Measurements from ENCODE around the gene NXPH4.

Gene NXPH4

DNA sequence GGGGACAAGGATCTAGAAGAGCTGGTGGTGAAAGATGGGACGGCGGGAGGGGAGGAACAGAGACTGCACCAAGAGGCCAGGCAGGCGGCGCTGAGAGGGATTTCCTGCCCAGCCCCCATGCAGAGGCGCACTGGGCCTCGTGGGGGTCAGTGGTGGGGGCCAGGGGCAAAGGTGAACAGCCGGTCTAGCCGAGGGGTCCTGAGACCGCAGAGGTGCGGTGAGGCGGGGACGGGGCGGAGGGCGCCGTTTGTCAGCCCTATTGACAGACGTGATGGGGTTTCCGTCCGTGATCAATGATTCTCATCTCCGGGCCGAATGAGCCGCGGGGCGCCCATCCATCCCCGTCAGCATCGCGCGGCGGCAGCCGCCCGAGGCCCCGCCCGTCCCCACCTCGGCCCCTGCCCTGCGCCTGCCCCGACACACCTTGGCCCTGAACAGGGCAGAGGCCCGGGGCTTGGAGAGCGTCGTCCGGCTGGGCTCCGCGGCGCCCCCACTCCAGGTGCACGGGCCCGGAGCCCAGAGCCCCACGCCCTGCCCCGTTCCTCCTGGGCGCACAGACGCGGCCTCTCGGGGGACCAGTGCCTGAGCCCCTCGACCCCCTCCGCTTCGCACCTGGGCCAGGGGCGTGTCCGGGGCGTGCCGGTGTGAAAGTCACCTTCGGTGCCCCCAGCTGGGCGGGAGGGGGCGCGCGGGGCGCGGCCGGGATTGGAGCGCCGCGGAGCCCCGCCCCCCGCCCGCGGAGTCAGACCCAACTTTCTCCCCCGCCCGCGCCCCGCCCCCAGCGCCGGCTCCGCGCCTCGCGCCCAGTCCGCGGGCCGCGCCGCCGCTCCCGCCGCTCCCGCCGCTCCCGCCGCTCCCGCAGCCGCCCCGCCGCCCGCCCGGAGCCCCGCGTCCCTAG, at the start of gene NXPH4:
TSS of gene NXPH4 (plus strand) at position 781 of the 898 bp plus-strand sequence. CDS start 176 bp downstream, outside the sequence.
- DNase-seq (ENCODE audit: low read depth): no peak

DNA sequence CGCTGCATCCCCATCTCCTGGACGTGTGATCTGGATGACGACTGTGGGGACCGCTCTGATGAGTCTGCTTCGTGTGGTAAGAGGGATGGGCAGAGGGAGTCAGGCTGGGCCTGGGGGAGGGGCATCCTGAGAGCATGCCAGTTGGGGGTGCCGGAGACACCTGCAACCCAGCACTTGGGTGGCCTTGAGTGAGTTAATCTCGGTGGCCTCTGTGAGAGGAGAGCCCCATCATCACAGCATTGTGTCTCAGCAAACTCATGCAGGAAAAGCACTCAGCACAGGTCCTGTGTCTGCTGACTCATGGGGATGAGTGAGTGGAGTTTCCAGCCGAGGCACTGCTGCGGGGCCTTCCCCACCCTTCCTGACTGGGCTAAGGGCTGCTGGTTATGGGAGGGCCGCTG, 49.6 kb upstream of the NXPH4 start:
- no peak for DNase-seq (ENCODE audit: low read depth)

DNA sequence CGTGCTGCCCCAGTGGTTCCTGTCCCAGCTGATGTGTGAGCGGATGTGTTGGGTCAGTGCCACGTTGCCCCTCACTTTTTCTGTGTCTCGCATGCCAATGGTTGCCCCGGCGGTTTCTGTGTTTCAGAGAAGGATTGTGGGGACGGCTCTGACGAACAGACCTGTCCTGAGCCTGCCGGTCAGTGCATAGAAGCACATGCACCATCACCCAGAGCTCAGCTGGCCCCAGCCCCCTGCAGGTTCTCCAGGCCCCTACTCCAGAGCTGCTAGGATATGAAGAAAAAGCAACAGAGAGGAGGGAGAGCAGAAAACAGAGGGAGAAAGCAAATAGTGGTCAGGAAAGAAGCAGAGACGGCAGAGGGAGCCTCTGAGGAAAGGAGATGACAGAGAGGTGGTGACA, 48.5 kb upstream of the NXPH4 start:
- no peak for DNase-seq (ENCODE audit: low read depth)

DNA sequence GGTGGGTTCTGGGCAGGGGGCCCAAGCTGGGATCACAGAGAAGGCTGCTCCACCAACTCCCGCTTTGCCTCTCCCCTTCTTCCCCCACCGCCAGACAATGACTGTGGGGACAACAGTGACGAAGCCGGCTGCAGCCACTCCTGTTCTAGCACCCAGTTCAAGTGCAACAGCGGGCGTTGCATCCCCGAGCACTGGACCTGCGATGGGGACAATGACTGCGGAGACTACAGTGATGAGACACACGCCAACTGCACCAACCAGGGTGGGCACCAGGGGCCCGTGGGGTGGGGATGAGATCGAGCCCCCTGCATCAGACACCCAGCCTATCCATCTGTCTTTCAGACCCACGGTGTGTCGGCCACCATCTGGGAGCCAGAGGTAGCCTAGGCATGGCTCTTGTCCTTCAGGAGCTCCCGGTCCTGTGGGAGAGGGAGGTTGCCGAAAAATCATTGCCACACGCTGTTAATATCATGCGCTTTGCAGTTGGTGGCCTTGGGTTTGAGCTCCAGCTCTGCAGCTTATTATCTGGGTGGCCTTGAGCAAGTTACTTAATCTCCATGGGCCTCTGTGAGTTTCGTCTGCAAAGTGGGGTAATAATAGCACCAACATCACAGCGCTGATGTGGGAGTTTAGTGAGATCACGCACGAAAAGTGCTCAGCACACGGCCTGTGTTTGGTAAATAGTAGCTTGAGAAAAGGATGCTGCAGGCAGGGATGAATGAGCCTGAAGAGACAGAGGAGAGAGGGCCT, 47.4 kb upstream of the NXPH4 start:
- DNase-seq (ENCODE audit: low read depth): no peak

DNA sequence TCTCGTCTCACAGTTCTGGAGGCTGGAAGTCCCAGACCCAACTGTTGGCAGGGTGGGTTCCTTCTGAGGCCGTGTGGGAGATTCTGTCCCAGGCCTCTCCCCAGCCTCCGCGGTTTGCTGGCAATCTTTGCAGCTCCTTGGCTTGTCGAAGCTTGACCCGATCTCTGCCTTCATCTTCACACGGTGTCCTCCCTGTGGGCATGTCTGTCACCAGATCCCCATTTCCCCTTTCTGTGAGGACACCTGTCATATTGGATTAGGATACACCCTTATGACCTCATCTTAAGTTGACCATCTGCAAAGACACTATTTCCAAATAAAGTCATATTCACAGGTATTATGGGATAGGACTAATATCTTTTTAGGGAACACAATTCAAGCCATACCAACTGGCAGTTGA, 46.6 kb upstream of the NXPH4 start:
- no peak for DNase-seq (ENCODE audit: low read depth)

DNA sequence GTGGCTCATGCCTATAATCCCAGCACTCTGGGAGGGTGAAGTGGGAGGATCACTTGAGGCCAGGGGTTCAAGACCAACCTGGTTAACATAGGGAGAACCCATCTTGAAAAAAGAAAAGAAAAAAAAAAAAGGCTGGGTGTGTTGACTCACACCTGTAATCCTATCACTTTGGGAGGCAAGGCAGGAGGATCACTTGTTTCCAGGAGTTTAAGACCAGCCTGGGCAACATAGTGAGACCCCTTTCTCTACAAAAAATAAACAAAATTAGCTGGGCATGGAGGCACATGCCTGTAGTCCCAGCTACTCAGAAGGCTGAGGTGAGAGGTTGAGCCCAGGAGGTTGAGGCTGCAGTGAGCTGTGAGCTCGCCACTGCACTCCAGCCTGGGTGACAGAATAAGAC, 46.2 kb upstream of the NXPH4 start:
- DNase-seq (ENCODE audit: low read depth): no peak

DNA sequence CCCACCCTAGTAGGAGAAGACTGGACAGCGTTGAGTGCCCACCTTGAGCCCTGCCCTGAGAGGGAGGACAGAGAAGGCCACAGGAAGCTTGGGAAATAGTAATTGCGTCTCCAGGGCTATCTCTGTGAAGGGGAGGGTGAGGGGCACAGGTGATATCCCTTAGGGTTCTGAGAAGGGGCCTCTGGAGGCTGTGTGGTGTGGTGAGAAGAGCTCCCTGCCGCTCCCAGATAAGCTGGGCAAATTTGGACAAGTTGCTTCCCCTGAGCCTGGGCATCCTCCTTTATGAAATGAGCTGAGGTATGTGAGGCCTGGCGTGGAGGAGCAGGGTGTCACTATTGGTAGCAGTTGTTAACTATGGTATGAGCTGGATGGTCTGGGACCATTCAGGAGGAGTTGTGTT, 45.7 kb upstream of the NXPH4 start:
- DNase-seq (ENCODE audit: low read depth): no peak

DNA sequence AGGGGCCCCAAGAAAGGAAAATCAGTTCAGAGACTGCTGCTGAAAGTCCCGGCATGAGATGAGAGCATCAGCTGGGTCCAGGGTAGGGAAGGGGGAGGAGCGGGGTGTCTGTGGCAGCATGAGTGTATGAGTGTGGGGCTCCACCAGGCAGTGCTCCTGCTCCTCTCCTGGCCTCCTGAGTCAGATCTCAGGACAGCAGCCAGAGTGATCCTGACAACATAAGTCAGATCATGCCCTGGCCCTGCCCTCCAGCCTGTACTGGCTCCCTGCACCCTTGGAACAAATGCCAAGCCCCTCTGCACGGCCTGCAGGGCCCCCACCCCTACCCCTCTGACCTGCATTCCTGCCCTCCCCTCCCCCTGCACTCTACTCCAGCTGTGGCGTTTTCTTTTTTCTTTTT, 44.9 kb upstream of the NXPH4 start:
- no peak for DNase-seq (ENCODE audit: low read depth)

DNA sequence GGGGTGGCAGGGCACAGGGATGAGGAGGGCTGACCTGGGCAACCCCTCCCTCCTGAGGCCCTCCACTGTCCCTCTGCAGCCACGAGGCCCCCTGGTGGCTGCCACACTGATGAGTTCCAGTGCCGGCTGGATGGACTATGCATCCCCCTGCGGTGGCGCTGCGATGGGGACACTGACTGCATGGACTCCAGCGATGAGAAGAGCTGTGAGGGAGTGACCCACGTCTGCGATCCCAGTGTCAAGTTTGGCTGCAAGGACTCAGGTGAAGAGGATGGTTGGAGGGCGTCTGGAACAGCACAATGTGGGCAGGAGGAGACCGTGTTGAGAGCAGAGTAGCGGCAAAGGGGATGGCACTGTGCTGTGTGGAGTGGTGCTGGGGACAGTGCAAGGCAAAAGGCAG, 43.5 kb upstream of the NXPH4 start:
- no peak for DNase-seq (ENCODE audit: low read depth)

DNA sequence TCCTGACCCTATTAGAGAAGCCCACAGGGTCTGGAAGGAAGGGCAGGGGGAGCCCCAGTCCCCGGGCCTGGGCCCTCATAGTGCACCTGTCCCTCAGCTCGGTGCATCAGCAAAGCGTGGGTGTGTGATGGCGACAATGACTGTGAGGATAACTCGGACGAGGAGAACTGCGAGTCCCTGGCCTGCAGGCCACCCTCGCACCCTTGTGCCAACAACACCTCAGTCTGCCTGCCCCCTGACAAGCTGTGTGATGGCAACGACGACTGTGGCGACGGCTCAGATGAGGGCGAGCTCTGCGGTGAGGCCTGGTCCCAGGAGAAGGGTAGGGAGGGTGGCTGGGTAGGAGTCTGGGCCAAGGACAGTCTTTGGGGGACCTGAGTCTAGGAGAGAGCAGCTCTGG, 42.9 kb upstream of the NXPH4 start:
- DNase-seq (ENCODE audit: low read depth): no peak

DNA sequence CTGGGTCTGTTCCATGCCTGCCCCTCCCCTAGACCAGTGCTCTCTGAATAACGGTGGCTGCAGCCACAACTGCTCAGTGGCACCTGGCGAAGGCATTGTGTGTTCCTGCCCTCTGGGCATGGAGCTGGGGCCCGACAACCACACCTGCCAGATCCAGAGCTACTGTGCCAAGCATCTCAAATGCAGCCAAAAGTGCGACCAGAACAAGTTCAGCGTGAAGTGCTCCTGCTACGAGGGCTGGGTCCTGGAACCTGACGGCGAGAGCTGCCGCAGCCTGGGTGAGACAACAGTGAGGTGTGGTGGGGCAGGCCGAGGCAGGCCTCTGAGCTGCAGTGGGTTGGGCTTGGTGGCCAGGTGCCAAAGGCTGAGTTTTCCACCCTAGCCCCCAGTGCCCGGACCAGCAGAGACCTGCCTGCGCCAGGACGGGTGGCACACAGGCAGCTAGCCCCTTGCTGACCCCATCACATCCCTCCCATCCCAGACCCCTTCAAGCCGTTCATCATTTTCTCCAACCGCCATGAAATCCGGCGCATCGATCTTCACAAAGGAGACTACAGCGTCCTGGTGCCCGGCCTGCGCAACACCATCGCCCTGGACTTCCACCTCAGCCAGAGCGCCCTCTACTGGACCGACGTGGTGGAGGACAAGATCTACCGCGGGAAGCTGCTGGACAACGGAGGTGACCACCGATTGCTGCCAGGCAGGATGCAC, 41.0 kb upstream of the NXPH4 start:
- DNase-seq (ENCODE audit: low read depth): no peak

DNA sequence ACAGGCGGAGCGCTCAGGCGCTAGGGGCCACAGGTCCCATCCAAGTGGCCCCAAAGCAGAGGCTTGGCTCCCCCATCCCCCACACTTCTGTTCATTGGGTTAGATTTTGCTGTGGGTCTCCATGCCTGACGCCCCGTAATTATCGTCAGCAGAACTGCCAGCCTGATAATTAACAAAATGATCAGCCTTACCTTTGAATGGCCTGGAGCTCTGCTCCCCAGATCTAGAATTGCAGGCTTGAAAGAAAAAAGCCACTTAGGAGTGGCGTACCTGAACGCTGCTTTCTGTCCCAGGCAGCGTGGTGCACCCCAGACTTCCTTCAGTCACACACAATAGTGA, 40.5 kb upstream of the NXPH4 start:
- DNase-seq (ENCODE audit: low read depth): no peak

DNA sequence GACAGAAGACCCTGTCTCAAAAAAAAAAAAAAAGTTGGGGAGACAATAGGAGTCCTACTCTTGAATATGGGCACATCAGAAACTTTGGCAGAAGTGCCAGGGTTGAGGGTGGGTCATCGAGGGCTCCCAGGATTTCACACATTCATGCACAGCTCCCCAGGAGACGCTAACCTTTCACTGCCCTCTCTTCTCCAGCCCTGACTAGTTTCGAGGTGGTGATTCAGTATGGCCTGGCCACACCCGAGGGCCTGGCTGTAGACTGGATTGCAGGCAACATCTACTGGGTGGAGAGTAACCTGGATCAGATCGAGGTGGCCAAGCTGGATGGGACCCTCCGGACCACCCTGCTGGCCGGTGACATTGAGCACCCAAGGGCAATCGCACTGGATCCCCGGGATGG, 39.7 kb upstream of the NXPH4 start:
- DNase-seq (ENCODE audit: low read depth): no peak

DNA sequence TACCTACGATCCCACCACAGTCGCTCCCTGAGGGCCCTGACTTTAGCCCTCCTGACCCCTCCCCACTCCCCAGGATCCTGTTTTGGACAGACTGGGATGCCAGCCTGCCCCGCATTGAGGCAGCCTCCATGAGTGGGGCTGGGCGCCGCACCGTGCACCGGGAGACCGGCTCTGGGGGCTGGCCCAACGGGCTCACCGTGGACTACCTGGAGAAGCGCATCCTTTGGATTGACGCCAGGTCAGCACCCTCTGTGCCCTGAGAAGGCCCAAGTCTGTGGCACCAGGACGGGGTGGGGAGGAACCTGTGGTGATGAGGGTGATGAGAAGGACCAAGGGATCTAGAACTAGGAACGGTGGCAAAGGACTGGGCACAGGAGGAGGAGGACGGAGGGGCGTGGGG, 39.2 kb upstream of the NXPH4 start:
- DNase-seq (ENCODE audit: low read depth): no peak

DNA sequence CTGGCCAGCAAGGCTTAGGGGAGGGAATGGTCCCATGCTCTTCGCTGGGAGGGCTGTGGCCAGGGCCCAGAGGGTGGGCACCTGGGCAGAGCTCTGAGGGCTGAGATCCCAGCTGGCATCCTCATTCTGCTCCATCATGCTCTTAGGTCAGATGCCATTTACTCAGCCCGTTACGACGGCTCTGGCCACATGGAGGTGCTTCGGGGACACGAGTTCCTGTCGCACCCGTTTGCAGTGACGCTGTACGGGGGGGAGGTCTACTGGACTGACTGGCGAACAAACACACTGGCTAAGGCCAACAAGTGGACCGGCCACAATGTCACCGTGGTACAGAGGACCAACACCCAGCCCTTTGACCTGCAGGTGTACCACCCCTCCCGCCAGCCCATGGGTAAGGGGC, 38.4 kb upstream of the NXPH4 start:
- no peak for DNase-seq (ENCODE audit: low read depth)

DNA sequence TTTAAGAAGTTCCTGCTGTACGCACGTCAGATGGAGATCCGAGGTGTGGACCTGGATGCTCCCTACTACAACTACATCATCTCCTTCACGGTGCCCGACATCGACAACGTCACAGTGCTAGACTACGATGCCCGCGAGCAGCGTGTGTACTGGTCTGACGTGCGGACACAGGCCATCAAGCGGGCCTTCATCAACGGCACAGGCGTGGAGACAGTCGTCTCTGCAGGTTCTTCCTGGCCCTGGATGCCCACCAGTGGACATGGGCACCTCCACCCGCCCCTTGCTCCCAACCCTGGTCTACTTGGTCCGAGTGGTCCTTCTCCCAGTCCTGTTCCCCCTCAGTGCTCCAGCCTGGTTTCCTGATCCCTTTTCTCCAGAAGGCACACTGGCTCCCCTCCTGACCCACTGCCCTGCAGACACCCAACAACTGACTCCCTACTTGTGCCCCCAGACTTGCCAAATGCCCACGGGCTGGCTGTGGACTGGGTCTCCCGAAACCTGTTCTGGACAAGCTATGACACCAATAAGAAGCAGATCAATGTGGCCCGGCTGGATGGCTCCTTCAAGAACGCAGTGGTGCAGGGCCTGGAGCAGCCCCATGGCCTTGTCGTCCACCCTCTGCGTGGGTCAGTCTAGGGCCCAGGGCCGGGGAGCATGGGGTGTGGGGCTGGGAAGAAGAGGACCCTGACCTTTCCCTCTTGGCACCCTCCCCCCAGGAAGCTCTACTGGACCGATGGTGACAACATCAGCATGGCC, 37.1 kb upstream of the NXPH4 start:
- DNase-seq (ENCODE audit: low read depth): no peak

DNA sequence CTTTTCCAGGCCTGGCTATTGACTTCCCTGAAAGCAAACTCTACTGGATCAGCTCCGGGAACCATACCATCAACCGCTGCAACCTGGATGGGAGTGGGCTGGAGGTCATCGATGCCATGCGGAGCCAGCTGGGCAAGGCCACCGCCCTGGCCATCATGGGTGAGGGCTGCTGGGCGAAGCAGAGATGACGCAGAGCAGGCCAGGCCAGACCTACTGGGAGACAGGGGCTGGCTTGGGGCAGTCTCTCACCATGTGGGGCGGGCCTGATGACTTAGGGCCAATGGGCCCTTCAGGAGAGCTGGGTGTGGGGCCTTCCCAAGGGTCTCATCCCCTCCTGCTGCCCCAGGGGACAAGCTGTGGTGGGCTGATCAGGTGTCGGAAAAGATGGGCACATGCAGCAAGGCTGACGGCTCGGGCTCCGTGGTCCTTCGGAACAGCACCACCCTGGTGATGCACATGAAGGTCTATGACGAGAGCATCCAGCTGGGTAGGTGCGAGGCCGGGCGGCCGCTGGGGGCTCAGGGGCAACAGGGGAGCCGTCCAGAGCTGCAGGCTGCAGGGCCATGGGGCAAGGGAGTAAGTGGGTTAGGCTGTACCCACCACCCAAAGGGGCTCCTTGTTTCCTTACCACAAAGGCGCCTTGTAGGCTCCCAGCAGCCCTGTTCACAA, 36.1 kb upstream of the NXPH4 start:
- DNase-seq (ENCODE audit: low read depth): no peak

DNA sequence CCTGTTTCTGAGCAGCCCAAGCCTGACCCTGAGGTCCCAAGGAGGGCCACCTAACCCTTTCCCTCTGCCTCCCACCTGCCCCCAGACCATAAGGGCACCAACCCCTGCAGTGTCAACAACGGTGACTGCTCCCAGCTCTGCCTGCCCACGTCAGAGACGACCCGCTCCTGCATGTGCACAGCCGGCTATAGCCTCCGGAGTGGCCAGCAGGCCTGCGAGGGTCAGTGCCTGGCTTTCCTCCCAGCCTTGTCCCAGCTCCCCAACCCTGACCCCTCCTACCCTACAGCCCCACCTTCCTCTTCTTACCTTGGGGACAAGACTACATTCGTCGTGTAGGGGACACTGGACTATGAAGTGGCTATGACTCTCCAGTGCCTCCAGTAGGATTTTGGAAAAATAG, 35.5 kb upstream of the NXPH4 start:
- DNase-seq (ENCODE audit: low read depth): no peak

DNA sequence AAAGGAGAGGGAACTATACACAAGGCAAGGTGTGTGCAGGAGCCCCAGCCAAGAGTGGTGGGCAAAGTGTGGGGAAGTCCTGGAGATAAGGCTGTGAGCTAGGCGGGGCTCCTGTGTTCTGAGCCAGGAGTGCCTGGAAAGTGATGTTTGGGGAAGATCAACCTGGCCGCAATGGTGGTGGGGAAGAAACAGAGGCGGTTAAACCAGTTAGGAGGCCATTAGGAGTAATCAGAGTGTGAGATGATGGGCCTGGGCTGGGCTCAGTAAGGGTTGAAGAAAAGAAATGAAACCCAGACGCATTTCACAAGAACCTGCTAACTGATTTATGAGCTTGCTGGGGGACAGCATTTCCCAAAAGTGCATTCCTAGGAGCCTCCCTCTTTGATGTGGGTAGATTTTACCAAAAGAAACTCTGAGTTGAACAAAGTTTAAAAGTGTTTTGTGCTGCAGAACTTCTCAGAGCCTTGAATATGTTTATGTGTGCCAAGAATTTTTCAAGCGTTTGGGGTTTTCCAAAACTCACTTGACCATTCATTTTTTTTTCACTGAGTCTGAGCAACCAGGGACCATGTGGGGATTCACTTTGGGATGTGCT, 34.9 kb upstream of the NXPH4 start:
- DNase-seq (ENCODE audit: low read depth): peak; percentile 35

DNA sequence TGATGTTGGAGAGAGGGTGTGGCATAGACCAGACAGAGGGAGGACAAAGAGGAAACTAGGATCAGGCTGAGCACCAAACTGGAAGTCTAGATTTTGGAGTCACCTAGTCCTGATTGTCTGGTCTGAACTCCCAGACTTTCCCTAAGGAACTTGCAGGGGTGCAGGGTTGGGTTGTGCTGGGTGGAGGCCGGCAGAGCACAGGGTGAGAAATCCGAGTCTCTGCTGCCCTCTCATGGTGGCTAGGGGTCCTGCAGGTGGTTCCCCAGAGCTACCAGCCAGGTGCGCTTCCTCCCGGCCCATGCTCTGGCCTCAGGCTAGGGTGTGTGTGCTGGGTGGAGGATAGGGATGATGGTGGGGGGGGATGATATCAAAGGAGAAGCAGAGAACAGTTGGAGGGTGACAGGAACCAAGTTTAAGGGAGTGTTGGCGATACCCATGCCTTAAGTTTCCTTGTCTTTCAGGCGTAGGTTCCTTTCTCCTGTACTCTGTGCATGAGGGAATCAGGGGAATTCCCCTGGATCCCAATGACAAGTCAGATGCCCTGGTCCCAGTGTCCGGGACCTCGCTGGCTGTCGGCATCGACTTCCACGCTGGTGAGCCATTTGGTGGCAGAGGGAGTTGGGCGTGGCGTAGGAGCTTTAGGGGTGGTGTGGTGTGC, 33.5 kb upstream of the NXPH4 start:
- no peak for DNase-seq (ENCODE audit: low read depth)
